ENCODE measurements around the gene BTBD2. TPM values are rescaled to one million over a fixed set of nuclear protein-coding genes. Genes with fewer than 3 reads are reported as not detected.

The BTBD2 gene
- total and polyA plus RNA-seq, 4 donors, result 7.4 to 25.1 (median 20.2) TPM

- H3K4me3 ChIP-seq (ENCODE audit: low read depth in 1 of 3, low read length in 3 of 3), result no peak overlapping the region
- DNase-seq (ENCODE audit: low spot score), result no peak
- H3K4me1 ChIP-seq (ENCODE audit: control insufficient read depth in 4 of 4, insufficient read depth in 4 of 4, low read length in 3 of 4), result peaks cover 4 to 11% (median 4%) of the 10 kb centered on the region in 4 donors
- H3K27me3 ChIP-seq (ENCODE audit: control insufficient read depth in 4 of 4, insufficient read depth in 4 of 4, low read length in 3 of 4), result no peaks in the 10 kb centered on the region
- H3K36me3 ChIP-seq (ENCODE audit: control insufficient read depth in 4 of 4, insufficient read depth in 3 of 4, low read depth in 1 of 4, low read length in 3 of 4), result peaks cover 0 to 2% (median 0%) of the 10 kb centered on the region in 4 donors
- peak overlapping the region in 1 of 2 donors; percentile 12 for H3K27ac ChIP-seq (ENCODE audit: low read depth in 1 of 2, low read length in 2 of 2)
- TF ChIP-seq, protein P1, sequence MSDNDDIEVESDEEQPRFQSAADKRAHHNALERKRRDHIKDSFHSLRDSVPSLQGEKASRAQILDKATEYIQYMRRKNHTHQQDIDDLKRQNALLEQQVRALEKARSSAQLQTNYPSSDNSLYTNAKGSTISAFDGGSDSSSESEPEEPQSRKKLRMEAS (IDR thresholded peaks at IDR 0.05), result no peak
- TF ChIP-seq EGR1 (IDR thresholded peaks at IDR 0.05; ENCODE audit: low read depth in 2 of 2), result no peak
- TF ChIP-seq FOXA1 (IDR thresholded peaks at IDR 0.05), result no peak
- TF ChIP-seq FOXA2 (IDR thresholded peaks at IDR 0.05), result no peak
- TF ChIP-seq SP1 (IDR thresholded peaks at IDR 0.05), result no peak
- no peak for TF ChIP-seq HNF4A (conservative IDR thresholded peaks at IDR 0.05)
- no peak for TF ChIP-seq JUND (IDR thresholded peaks at IDR 0.05)
- TF ChIP-seq HNF4G (IDR thresholded peaks at IDR 0.05), result no peak
- no peak for TF ChIP-seq NR2F2 (IDR thresholded peaks at IDR 0.05)
- TF ChIP-seq GABPA (IDR thresholded peaks at IDR 0.05 in 1 of 2, conservative IDR thresholded peaks at IDR 0.05 in 1 of 2), result no peak
- no peak for TF ChIP-seq TAF1 (conservative IDR thresholded peaks at IDR 0.05)
- TF ChIP-seq, protein P2, sequence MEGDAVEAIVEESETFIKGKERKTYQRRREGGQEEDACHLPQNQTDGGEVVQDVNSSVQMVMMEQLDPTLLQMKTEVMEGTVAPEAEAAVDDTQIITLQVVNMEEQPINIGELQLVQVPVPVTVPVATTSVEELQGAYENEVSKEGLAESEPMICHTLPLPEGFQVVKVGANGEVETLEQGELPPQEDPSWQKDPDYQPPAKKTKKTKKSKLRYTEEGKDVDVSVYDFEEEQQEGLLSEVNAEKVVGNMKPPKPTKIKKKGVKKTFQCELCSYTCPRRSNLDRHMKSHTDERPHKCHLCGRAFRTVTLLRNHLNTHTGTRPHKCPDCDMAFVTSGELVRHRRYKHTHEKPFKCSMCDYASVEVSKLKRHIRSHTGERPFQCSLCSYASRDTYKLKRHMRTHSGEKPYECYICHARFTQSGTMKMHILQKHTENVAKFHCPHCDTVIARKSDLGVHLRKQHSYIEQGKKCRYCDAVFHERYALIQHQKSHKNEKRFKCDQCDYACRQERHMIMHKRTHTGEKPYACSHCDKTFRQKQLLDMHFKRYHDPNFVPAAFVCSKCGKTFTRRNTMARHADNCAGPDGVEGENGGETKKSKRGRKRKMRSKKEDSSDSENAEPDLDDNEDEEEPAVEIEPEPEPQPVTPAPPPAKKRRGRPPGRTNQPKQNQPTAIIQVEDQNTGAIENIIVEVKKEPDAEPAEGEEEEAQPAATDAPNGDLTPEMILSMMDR (IDR thresholded peaks at IDR 0.05; ENCODE audit: low read depth, low read length, missing input control), result no peak
- H3K9ac ChIP-seq (ENCODE audit: low read depth in 1 of 2, low read length in 2 of 2), result no peak overlapping the region
- 89% methylated on average over 5 of the region's 5 CpGs for WGBS
- no peaks in the 10 kb centered on the region for H3K9me3 ChIP-seq (ENCODE audit: control insufficient read depth in 4 of 4, low read length in 3 of 4)
These were observed 1.4 kb downstream of the BTBD2 start for GRCh38 chr19:2014131-2014571.

GRCh38 chr19:2013683-2013961 lies 1.9 kb downstream of the BTBD2 start:
- Histone ChIP-seq H3K27ac (ENCODE audit: low read depth in 1 of 2, low read length in 2 of 2) (no peak overlapping the region), H3K4me3 (ENCODE audit: low read depth in 1 of 3, low read length in 3 of 3) (no peak overlapping the region), H3K36me3 (ENCODE audit: control insufficient read depth in 4 of 4, insufficient read depth in 3 of 4, low read depth in 1 of 4, low read length in 3 of 4) (peaks cover 0 to 2% (median 0%) of the 10 kb centered on the region in 4 donors), H3K9ac (ENCODE audit: low read depth in 1 of 2, low read length in 2 of 2) (no peak overlapping the region), H3K9me3 (ENCODE audit: control insufficient read depth in 4 of 4, low read length in 3 of 4) (no peaks in the 10 kb centered on the region), H3K27me3 (ENCODE audit: control insufficient read depth in 4 of 4, insufficient read depth in 4 of 4, low read length in 3 of 4) (no peaks in the 10 kb centered on the region), H3K4me1 (ENCODE audit: control insufficient read depth in 4 of 4, insufficient read depth in 4 of 4, low read length in 3 of 4) (peaks cover 4 to 11% (median 4%) of the 10 kb centered on the region in 4 donors)
- no peak for DNase-seq (ENCODE audit: low spot score)
- 97% methylated on average over 6 of the region's 6 CpGs for WGBS
- TF ChIP-seq, protein P2 (IDR thresholded peaks at IDR 0.05; ENCODE audit: low read depth, low read length, missing input control), result no peak
- TF ChIP-seq, protein P3, sequence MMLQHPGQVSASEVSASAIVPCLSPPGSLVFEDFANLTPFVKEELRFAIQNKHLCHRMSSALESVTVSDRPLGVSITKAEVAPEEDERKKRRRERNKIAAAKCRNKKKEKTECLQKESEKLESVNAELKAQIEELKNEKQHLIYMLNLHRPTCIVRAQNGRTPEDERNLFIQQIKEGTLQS (IDR thresholded peaks at IDR 0.05), result no peak
- TF ChIP-seq, protein P4, sequence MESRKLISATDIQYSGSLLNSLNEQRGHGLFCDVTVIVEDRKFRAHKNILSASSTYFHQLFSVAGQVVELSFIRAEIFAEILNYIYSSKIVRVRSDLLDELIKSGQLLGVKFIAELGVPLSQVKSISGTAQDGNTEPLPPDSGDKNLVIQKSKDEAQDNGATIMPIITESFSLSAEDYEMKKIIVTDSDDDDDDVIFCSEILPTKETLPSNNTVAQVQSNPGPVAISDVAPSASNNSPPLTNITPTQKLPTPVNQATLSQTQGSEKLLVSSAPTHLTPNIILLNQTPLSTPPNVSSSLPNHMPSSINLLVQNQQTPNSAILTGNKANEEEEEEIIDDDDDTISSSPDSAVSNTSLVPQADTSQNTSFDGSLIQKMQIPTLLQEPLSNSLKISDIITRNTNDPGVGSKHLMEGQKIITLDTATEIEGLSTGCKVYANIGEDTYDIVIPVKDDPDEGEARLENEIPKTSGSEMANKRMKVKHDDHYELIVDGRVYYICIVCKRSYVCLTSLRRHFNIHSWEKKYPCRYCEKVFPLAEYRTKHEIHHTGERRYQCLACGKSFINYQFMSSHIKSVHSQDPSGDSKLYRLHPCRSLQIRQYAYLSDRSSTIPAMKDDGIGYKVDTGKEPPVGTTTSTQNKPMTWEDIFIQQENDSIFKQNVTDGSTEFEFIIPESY (IDR thresholded peaks at IDR 0.05), result no peak
- TF ChIP-seq NR2F2 (IDR thresholded peaks at IDR 0.05), result no peak
- TF ChIP-seq YY1 (IDR thresholded peaks at IDR 0.05), result no peak
- TF ChIP-seq REST (IDR thresholded peaks at IDR 0.05), result no peak
- TF ChIP-seq TAF1 (conservative IDR thresholded peaks at IDR 0.05), result no peak
- TF ChIP-seq JUND (IDR thresholded peaks at IDR 0.05), result no peak
- TF ChIP-seq EGR1 (IDR thresholded peaks at IDR 0.05; ENCODE audit: low read depth in 2 of 2), result no peak
- TF ChIP-seq FOXA1 (IDR thresholded peaks at IDR 0.05), result no peak
- TF ChIP-seq SP1 (IDR thresholded peaks at IDR 0.05), result no peak
- TF ChIP-seq RAD21 (IDR thresholded peaks at IDR 0.05), result no peak
- TF ChIP-seq HNF4G (IDR thresholded peaks at IDR 0.05), result no peak
- TF ChIP-seq HNF4A (conservative IDR thresholded peaks at IDR 0.05), result no peak
- no peak for TF ChIP-seq RXRA (IDR thresholded peaks at IDR 0.05)

Measured in liver (tissue), 9 donors.